GM15510 (cell line): ENCODE results near the gene ERP44.

Experiments used
- POLR2A ChIP-seq: IDR thresholded peaks from 3 replicates; pipeline ENCODE4 v1.6.1; 2011; ENCODE audit warnings: borderline replicate concordance; ENCODE audit not compliant: insufficient read length; ENCODE audit errors: extremely low read depth

ERP44 gene

DNA sequence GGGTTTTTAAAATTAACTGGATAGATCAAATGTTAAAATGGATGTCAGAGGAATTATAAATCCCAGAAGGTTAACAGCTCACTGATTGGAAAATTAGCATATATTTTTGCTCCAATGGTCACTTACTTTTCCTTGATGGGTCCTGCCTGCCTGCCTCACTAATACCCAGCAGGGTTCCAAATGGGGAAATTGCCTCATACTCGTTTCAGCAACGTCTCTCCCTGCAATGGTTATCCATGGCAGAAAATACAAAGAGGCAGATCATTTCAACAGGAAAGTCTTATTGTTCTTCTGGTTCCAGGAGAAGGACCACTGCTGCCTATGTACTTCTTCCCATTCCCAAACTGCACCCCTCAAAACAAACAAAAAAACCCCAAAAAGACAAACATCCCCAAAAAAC, 71.3 kb downstream of the ERP44 start:
- TF ChIP-seq POLR2A: no peak

DNA sequence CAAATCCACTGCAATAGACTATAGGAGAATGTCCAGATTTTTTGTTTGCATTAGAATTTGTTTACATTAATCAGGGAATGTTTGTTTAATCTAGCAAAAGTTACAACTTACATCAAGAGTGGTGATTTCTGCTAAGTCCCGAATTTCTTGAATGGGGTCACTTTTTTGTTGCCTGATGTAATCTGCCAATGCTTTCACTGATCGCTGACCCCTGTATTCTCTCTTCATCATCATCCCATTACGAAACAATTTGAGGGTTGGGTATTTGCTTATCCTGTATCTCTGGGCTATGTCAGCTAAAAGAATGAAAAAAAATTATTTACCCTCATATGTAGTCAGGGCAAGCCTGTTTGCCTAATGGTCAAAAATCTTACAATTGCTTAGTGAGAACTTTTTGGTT, 76.9 kb downstream of the ERP44 start:
- TF ChIP-seq POLR2A: no peak

GRCh38 chr9:100020121-100020795, 78.5 kb downstream of the ERP44 start:
- no peak for TF ChIP-seq POLR2A

DNA sequence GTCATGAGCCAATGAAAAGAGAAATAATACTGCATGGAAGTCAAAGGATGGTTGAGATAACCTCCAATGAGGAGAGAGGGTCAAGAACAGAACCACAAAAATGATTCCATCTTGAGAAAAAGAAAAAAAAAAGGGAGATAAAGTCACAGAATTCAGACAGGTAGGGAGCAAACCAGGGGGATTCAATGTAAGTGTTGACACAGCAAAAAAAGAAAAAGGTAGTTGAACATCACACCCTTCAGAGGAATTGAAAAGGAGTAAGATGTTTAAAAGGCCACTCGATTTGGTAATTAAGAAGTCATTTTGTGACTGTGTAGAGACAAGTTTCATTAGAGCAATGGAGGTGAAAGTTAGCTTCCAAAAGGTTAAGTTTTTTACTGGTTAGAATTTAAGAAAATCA, 79.3 kb downstream of the ERP44 start:
- no peak for TF ChIP-seq POLR2A

GRCh38 chr9:100014846-100015245, 84.0 kb downstream of the ERP44 start:
- TF ChIP-seq POLR2A: no peak

GRCh38 chr9:100013573-100013972, 85.2 kb downstream of the ERP44 start:
- no peak for TF ChIP-seq POLR2A

- TF ChIP-seq POLR2A: no peak
Measured at GRCh38 chr9:100012279-100012678, 86.5 kb downstream of the ERP44 start.

GRCh38 chr9:100011062-100011681, 87.6 kb downstream of the ERP44 start:
- TF ChIP-seq POLR2A: no peak

DNA sequence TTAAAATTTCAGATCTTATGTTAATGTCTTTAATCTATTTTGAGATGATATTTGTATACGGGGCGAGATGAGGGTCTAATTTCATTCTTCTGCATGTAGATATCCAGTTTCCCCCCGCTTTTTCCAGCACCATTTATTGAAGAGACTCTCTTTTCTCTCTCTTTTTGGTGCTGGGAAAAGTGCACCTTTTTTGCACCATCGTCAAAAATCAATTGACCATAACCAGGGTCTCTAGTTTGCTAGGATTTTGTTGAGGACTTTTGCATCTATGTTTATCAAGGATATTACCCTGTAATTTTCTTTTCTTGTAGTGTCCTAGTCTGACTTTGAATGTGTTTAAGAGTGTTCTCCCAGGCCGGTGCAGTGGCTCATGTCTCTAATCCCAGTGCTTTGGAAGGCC, 99.0 kb downstream of the ERP44 start:
- TF ChIP-seq POLR2A: no peak

DNA sequence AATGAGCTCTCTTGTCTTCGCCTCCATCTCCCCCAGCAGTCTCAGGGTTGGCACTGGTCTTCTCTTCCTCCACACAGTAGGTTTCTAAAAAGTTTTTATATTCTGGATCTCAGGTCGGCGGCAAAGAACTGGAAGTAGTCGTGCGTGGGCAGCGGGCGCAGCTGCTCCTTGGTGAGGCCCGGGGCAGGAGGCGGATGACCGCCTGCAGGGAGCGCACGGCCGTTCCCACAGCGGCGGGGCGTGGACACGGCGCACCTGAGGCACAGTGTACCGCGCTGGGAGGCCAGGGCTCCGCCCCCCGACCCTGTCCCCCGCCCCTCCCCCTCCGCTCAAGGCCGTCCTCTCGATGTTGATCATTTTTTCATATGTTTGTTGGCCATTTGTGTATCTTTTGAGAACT, 99.9 kb downstream of the ERP44 start:
- TF ChIP-seq POLR2A: no peak

DNA sequence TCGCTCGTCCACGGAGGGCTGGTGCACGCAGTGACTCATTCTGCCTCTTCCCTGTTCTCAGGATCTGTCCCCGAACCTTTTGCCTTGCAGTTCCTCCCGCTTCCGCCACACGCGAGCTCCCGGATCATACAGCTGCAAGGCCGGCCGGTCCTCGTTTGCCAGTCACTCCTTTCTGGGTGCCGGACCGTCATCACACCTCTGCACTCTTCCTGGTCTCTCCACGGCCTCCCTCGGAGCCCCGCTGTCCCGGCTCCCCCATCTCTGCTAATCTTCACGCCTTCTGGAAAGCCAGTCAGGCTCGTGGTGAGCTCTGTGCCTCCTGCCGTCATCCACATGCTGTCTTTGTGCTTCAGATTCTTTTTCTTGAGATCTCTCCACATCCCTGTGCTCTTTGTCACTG, 100.5 kb downstream of the ERP44 start:
- TF ChIP-seq POLR2A: no peak

DNA sequence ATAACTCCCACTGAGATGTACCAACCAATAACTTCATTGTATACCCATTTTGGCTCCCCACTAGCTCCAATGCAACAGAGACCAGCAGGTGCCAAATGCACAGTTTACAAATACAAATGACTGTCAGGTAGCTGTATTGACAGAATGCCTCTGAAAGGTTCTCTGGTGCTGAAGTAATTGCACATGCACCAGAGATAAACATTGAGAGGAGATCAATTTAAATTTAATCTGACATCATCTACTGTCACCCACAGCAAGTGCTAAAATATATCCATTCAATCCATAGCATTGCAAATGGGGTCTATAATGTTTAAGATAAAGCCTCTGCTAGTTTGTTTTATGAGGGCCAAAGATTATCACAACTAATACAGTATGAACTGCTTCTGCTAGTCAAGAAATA, 112.2 kb downstream of the ERP44 start:
- no peak for TF ChIP-seq POLR2A

GRCh38 chr9:99980598-99980997, 118.2 kb downstream of the ERP44 start:
- TF ChIP-seq POLR2A: no peak

DNA sequence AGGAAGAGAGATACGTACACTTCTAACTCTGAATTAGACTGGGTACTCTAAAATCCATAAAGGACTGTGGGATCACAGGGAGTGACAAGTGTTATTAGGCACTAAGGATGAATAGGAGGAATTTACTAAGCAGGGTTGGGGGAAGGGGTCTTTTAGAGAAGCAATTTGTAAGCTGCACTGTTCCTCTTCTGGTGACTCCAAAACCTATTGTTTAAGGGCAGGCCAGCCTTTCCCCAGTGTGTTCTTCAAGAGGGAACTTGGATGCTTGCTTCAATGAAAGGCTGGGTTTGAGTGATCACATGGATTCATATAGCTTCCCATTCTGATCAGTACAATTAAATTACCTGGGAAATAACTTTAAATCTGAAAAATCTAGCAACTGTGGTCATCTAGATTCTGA, 120.6 kb downstream of the ERP44 start:
- TF ChIP-seq POLR2A: no peak

DNA sequence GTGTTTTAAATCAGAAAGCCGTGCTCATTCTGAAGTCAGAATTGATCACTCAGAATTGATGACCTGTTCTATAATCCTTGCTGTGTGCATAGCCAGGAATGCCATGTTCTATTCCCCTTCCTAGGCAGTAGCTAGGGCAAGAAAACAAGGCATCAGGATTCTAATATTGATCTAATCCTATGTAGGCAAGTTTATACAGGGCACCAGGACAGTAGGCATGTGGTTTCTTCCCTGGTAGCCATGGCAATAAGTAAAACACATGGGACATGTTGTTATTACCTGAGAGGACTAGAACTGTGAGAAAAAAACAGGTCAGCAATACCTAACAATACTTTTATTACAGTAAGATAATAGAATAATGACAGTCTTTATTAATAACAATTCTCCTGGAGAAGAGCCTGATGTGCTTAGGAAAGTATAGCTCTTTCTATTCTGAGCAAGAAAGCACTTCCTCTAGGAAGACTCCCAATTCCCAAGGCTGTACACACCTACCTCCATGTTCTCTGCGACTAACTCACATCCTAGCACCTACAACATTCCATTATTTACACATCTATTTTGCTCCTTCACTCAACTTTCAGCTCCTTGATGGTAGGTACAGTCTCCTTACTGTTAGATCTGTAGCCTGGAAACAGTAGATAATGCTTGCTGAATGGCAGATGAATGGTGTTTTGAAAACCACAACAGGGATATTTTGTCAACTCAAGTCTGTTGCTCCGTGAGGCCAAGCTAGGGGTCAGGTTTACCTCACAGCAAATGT, 121.6 kb downstream of the ERP44 start:
- TF ChIP-seq POLR2A: no peak

- no peak for TF ChIP-seq POLR2A
Measured at GRCh38 chr9:99973455-99973854, 125.3 kb downstream of the ERP44 start.
